Measurements from ENCODE around the gene IFNL4. TPM values are rescaled to one million over a fixed set of nuclear protein-coding genes. Genes with fewer than 3 reads are reported as not detected.

IFNL4 gene
- total and polyA plus RNA-seq, 9 of the 15 experiments (the other 6 are each of a cell fraction or from before 2014, with no cell fraction given), result not detected

DNA sequence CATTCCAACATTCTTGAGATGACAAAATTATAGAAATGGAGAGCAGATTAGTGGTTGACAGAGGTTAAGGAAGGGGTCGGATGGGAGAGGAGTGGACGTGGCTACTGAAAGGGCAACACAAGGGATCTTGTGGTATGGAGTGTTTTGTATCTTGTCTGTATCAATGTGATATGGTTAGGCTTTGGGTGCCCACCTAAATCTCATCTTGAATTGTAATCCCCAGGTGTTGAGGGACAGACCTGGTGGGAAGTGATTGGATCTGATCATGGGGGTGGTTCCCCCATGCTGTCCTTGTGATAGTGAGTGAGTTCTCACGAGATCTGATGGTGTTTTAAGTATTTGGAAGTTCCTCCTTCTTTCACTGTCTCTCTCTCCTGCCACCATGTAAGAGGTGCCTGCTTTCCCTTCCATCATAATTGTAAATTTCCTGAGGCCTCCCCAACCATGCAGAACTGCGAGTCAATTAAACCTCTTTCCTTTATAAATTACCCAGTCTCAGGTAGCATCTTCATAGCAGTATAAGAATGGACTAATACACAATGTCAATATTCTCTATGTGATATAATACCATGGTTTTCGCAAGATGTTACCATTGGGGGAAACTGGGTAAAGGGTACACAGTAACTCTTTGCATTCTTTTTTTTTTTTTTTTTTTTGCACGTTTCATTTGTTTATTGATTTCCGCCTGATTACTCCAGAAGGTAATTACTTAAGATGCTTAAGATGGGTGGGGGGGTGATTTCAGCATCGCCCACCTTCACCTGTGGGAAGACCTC, 4.9 kb upstream of the IFNL4 start (continued):
- TF ChIP-seq NFIX (CRISPR knock-in tag; IDR thresholded peaks at IDR 0.05; ENCODE audit: low read depth) (no peak), CBFA2T2 (conservative IDR thresholded peaks at IDR 0.05) (peak; percentile 57), LEF1 (IDR thresholded peaks at IDR 0.05) (no peak), STAG1 (CRISPR knock-in tag; IDR thresholded peaks at IDR 0.05; ENCODE audit: borderline replicate concordance) (no peak), FOXK1 (CRISPR knock-in tag; IDR thresholded peaks at IDR 0.05; ENCODE audit: borderline replicate concordance) (no peak), ETS2 (tag; IDR thresholded peaks at IDR 0.05; ENCODE audit: borderline replicate concordance, poor library complexity, severe bottlenecking) (no peak), ZNF444 (CRISPR knock-in tag; IDR thresholded peaks at IDR 0.05) (no peak), SIRT6 (IDR thresholded peaks at IDR 0.05; ENCODE audit: low read depth, low read length) (no peak), ZNF121 (CRISPR knock-in tag; conservative IDR thresholded peaks at IDR 0.05) (no peak), MAZ (CRISPR knock-in tag; conservative IDR thresholded peaks at IDR 0.05 in 1 of 2, IDR thresholded peaks at IDR 0.05 in 1 of 2) (no peak), ZNF263 (CRISPR knock-in tag; IDR thresholded peaks at IDR 0.05; ENCODE audit: borderline replicate concordance) (no peak), COPS2 (conservative IDR thresholded peaks at IDR 0.05) (no peak), ZNF143 (CRISPR knock-in tag; IDR thresholded peaks at IDR 0.05) (no peak), BCOR (IDR thresholded peaks at IDR 0.05) (no peak), ZC3H4 (CRISPR knock-in tag; IDR thresholded peaks at IDR 0.05; ENCODE audit: borderline replicate concordance) (no peak), TEAD4 (IDR thresholded peaks at IDR 0.05; ENCODE audit: low read length) (peak; percentile 55; the same call in 1 of the 2 replicates), TEAD4 (CRISPR knock-in tag; IDR thresholded peaks at IDR 0.05; ENCODE audit: borderline replicate concordance) (no peak), SMARCB1 (IDR thresholded peaks at IDR 0.05; ENCODE audit: insufficient read length, low read depth) (no peak), TCFL5 (CRISPR knock-in tag; conservative IDR thresholded peaks at IDR 0.05) (no peak), JUN (IDR thresholded peaks at IDR 0.05; ENCODE audit: borderline replicate concordance, low read depth, low read length) (no peak), JUN (CRISPR knock-in tag; IDR thresholded peaks at IDR 0.05; ENCODE audit: borderline replicate concordance) (no peak)
- TF ChIP-seq, protein P1, sequence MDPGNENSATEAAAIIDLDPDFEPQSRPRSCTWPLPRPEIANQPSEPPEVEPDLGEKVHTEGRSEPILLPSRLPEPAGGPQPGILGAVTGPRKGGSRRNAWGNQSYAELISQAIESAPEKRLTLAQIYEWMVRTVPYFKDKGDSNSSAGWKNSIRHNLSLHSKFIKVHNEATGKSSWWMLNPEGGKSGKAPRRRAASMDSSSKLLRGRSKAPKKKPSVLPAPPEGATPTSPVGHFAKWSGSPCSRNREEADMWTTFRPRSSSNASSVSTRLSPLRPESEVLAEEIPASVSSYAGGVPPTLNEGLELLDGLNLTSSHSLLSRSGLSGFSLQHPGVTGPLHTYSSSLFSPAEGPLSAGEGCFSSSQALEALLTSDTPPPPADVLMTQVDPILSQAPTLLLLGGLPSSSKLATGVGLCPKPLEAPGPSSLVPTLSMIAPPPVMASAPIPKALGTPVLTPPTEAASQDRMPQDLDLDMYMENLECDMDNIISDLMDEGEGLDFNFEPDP (CRISPR knock-in tag; IDR thresholded peaks at IDR 0.05), result no peak
- TF ChIP-seq, protein P2, sequence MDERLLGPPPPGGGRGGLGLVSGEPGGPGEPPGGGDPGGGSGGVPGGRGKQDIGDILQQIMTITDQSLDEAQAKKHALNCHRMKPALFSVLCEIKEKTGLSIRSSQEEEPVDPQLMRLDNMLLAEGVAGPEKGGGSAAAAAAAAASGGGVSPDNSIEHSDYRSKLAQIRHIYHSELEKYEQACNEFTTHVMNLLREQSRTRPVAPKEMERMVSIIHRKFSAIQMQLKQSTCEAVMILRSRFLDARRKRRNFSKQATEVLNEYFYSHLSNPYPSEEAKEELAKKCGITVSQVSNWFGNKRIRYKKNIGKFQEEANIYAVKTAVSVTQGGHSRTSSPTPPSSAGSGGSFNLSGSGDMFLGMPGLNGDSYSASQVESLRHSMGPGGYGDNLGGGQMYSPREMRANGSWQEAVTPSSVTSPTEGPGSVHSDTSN (CRISPR knock-in tag; IDR thresholded peaks at IDR 0.05; ENCODE audit: low read depth), result no peak
- TF ChIP-seq, protein P2 (tag; conservative IDR thresholded peaks at IDR 0.05; ENCODE audit: low read depth), result no peak

All from K562 (cell line).